ENCODE data around the gene DTX3L. TPM values are rescaled to one million over a fixed set of nuclear protein-coding genes. Genes with fewer than 3 reads are reported as not detected.
A peak's percentile ranks its signal among the peaks of the same experiment; 100 is the strongest.

The DTX3L gene
- total RNA-seq, 1 donor from 2014 or later: 67.5 TPM

GRCh38 chr3:122577409-122578031 is 13.4 kb downstream of the DTX3L start, which contains the start of gene PARP15:
TSS of gene PARP15 (plus strand) at chr3:122577650. CDS start at chr3:122577668, 18 bp downstream.
- Histone ChIP-seq H3K36me3 (peaks cover 12% of the 10 kb centered on the region), H3K27me3 (no peaks in the 10 kb centered on the region), H3K9me3 (peaks cover 8% of the 10 kb centered on the region), H3K27ac (peak within 1 kb of the TSS; percentile 75), H3K4me1 (peaks cover 11% of the 10 kb centered on the region), H3K4me3 (peak within 1 kb of the TSS; percentile 59)
- DNase-seq: peak; percentile 71
- peak; percentile 63 for ATAC-seq
- TF ChIP-seq, protein P1, sequence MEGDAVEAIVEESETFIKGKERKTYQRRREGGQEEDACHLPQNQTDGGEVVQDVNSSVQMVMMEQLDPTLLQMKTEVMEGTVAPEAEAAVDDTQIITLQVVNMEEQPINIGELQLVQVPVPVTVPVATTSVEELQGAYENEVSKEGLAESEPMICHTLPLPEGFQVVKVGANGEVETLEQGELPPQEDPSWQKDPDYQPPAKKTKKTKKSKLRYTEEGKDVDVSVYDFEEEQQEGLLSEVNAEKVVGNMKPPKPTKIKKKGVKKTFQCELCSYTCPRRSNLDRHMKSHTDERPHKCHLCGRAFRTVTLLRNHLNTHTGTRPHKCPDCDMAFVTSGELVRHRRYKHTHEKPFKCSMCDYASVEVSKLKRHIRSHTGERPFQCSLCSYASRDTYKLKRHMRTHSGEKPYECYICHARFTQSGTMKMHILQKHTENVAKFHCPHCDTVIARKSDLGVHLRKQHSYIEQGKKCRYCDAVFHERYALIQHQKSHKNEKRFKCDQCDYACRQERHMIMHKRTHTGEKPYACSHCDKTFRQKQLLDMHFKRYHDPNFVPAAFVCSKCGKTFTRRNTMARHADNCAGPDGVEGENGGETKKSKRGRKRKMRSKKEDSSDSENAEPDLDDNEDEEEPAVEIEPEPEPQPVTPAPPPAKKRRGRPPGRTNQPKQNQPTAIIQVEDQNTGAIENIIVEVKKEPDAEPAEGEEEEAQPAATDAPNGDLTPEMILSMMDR (IDR thresholded peaks at IDR 0.05): no peak
- intact Hi-C loops (cut with DNase I): no loop called here

- H3K4me1 ChIP-seq: peaks cover 6% of the 10 kb centered on the region
- H3K9me3 ChIP-seq: peaks cover 10% of the 10 kb centered on the region
- peaks cover 9% of the 10 kb centered on the region for H3K36me3 ChIP-seq
- peak overlapping the region; percentile 75 for H3K27ac ChIP-seq
- TF ChIP-seq, protein P1 (IDR thresholded peaks at IDR 0.05): no peak
- H3K4me3 ChIP-seq: peak overlapping the region; percentile 59
- intact Hi-C loops (cut with DNase I): no loop called here
- H3K27me3 ChIP-seq: no peaks in the 10 kb centered on the region
- ATAC-seq (no peak), DNase-seq (no peak)
Measured at GRCh38 chr3:122578069-122578740, 14.1 kb downstream of the DTX3L start.

- DNase-seq: no peak
- H3K9me3 ChIP-seq: peaks cover 10% of the 10 kb centered on the region
- H3K4me3 ChIP-seq: no peak overlapping the region
- H3K4me1 ChIP-seq: peaks cover 2% of the 10 kb centered on the region
- intact Hi-C loops (cut with DNase I): no loop called here
- H3K27me3 ChIP-seq: no peaks in the 10 kb centered on the region
- ATAC-seq: no peak
- H3K36me3 ChIP-seq: no peaks in the 10 kb centered on the region
- H3K27ac ChIP-seq: no peak overlapping the region
- TF ChIP-seq, protein P1 (IDR thresholded peaks at IDR 0.05): no peak
Measured at GRCh38 chr3:122580470-122580869, 16.3 kb downstream of the DTX3L start.

DNA sequence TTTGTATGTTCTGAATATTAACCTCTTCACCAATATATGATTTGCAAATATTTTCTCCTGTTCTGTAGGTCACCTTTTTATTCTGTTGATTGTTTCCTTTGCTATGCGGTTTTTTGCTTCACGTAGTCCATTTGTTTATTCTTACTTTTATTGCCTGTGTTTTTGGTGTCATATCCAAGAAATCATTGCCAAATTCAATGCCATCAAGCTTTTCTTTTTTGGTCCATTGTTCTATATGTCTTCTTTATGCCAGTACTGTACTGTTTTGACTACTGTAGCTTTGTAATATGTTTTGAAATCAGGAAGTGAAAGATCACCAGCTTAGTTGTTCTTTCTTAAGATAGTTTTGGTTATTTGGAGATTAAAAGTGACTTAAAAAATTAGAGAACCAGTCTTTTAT is 17.5 kb downstream of the DTX3L start:
- Histone ChIP-seq H3K36me3 (no peaks in the 10 kb centered on the region), H3K27ac (no peak overlapping the region), H3K4me3 (no peak overlapping the region), H3K9me3 (peaks cover 10% of the 10 kb centered on the region), H3K27me3 (no peaks in the 10 kb centered on the region), H3K4me1 (no peaks in the 10 kb centered on the region)
- intact Hi-C loops (cut with DNase I): no loop called here
- DNase-seq (no peak), ATAC-seq (no peak)
- TF ChIP-seq, protein P1 (IDR thresholded peaks at IDR 0.05): no peak

DNA sequence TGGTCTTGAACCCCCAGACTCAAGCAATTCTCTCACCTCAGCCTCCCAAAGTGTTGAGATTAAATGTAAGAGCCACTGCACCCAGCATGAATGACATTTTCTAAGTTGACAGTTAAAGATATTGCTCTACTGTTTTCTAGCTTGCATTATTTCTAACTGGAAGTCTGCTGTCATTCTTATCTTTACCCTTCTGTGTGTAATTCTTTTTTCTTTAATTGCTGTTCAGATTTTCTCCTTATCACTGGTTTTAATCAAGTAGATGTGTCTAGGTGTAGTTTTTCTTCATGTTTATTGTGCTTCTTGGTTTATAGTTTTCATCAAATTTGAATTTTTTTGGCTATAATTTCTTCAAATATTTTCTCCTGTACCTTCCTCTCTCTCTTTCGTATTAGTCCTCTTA is 18.3 kb downstream of the DTX3L start:
- DNase-seq (no peak), ATAC-seq (no peak)
- Histone ChIP-seq H3K27ac (no peak overlapping the region), H3K9me3 (peaks cover 10% of the 10 kb centered on the region), H3K36me3 (no peaks in the 10 kb centered on the region), H3K4me1 (no peaks in the 10 kb centered on the region), H3K27me3 (no peaks in the 10 kb centered on the region), H3K4me3 (no peak overlapping the region)
- TF ChIP-seq, protein P1 (IDR thresholded peaks at IDR 0.05): no peak
- intact Hi-C loops (cut with DNase I): no loop called here

Measured in upper lobe of right lung (tissue), 1 donor.